ENCODE measurements around the gene CCDC28B.

The CCDC28B gene

DNA sequence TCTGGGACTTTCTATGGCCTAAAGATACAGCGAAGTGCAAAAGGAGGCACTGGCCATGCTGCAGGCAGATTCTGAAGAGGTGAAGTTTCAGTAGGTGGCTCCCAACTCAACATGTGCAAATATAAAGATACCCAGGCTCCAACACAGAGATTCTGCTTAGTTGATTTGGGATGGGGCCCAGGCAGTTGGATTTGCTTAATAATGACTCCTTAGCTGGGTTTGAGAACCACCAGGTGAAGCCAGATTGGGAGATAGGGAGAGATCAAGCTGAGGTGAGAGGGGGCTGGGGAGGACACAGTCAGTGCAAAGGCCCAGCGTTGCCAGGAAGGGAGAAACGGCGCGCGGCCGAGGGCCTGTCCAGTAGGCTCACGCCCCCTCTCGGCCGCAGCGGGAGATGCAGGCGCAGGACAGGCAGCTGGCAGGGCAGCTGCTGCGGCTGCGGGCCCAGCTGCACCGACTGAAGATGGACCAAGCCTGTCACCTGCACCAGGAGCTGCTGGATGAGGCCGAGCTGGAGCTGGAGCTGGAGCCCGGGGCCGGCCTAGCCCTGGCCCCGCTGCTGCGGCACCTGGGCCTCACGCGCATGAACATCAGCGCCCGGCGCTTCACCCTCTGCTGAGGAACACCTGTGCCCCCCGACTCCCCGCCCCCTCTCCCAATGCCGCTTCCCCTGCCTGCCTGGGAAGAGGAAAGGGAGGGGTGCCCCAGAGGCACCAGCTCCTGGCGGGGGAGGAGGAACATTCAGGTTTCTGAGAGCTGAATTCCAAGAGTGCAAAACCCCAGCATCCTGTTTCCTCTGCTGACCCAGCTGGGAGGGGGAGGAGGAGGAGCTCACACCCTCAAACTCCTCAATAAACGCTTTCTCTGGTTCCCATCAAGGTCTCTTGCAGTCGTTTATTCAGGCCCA is 47.8 kb downstream of the CCDC28B start:
- Histone ChIP-seq H3K9ac (ENCODE audit: low read length) (no peak overlapping the region), H3K27ac (ENCODE audit: low read depth, low read length) (peak overlapping the region; percentile 2), H3K36me3 (ENCODE audit: insufficient read depth, low read length) (no peaks in the 10 kb centered on the region), H3K4me3 (ENCODE audit: low read depth in 1 of 2, low read length in 2 of 2) (peak overlapping the region in 1 of 2 donors; percentile 1), H3K27me3 (ENCODE audit: control insufficient read depth in 1 of 2, insufficient read depth in 2 of 2, low read length in 2 of 2) (no peaks in the 10 kb centered on the region), H3K4me1 (ENCODE audit: insufficient read depth, low read length) (peaks cover 27% of the 10 kb centered on the region), H3K9me3 (ENCODE audit: low read length) (no peaks in the 10 kb centered on the region)

DNA sequence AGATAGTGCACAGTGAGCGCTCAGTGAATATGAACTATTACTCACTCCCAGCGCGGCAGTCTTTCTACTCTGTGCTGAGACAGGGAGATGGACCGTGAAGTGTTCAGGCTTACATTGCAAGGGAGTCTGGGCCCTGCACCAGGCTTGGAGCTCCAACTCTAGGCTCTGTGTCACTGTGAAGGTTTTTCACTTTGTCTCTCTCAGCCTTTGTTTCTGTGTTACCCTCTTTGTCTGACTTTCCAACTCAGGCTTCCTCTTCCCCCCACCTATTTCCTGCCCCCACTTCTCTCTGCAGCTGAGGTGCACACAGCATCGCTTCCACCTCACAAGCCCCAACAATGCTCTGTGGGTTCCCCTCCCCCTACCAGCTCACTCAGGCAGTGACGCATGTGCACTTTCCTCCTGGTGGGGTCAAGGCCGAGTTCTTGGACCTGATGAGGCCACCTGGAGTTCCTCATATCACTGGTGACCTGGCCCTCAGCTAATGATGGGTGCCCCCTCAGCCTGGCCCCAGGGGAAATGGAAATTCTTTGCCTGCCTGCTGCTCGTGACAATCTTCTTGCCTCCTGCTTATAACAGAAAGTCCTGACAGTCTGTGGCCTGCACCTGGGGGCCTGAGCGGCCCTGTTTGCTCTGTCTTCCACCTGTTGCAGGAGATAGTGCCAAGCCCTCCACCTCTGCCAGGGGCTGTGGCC is 49.6 kb downstream of the CCDC28B start:
- H3K4me3 ChIP-seq (ENCODE audit: low read depth in 1 of 2, low read length in 2 of 2) = no peak overlapping the region
- no peak overlapping the region for H3K27ac ChIP-seq (ENCODE audit: low read depth, low read length)
- H3K27me3 ChIP-seq (ENCODE audit: control insufficient read depth in 1 of 2, insufficient read depth in 2 of 2, low read length in 2 of 2) = no peaks in the 10 kb centered on the region
- H3K4me1 ChIP-seq (ENCODE audit: insufficient read depth, low read length) = peaks cover 27% of the 10 kb centered on the region
- H3K9ac ChIP-seq (ENCODE audit: low read length) = no peak overlapping the region
- H3K9me3 ChIP-seq (ENCODE audit: low read length) = no peaks in the 10 kb centered on the region
- no peaks in the 10 kb centered on the region for H3K36me3 ChIP-seq (ENCODE audit: insufficient read depth, low read length)

DNA sequence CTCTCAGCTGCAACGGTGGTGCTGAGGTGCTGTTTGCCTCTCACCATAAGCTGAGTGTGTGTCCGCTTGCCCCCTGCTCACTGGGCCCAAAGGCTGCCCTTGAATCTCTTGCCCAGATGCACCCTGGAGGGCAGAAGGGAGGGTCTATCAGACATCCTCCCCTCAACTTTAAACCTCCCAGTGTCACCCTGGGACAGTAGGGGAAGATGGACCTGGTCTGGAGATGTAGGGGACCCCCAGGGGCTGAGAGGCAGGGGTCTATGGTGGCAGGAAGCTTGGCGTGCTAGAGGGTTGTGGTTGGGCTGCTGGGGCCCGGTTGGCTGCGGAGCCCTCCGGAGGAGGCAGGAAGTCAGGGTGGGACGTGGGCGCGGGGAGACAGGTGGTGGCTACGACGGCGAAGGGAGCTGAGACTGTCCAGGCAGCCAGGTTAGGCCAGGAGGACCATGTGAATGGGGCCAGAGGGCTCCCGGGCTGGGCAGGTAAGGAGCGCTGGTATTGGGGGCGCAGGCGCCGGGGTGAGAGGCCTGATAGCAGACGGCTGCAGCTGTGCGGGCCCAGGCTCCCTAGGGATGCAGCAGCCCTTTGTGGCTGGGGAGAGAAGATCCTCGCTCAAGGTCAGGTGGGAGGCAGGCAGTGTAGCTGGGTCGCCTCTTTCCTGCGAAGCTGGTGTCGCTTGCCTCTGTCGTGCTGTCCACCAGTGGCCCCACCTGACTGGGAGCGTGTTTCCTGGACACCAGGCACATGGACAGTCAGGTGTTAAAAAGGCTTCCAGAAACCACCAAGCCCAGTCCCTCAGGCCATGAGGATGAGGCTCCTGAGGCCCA is 50.7 kb downstream of the CCDC28B start, which contains the start of gene LCK:
Gene LCK (plus strand): TSS at position 373 of the 824 bp plus-strand sequence. CDS start 23,065 bp downstream, outside the sequence.
- no peaks in the 10 kb centered on the region for H3K9me3 ChIP-seq (ENCODE audit: low read length)
- H3K27me3 ChIP-seq (ENCODE audit: control insufficient read depth in 1 of 2, insufficient read depth in 2 of 2, low read length in 2 of 2) = no peaks in the 10 kb centered on the region
- H3K4me3 ChIP-seq (ENCODE audit: low read depth in 1 of 2, low read length in 2 of 2) = no peak within 1 kb of the TSS
- H3K4me1 ChIP-seq (ENCODE audit: insufficient read depth, low read length) = peaks cover 27% of the 10 kb centered on the region
- no peaks in the 10 kb centered on the region for H3K36me3 ChIP-seq (ENCODE audit: insufficient read depth, low read length)
- no peak within 1 kb of the TSS for H3K9ac ChIP-seq (ENCODE audit: low read length)
- no peak within 1 kb of the TSS for H3K27ac ChIP-seq (ENCODE audit: low read depth, low read length)

Data from muscle layer of colon (tissue), 2 donors.